HepG2 (cell line): Measurements from ENCODE around the gene FKTN. TPM values are rescaled to one million over a fixed set of nuclear protein-coding genes. Genes with fewer than 3 reads are reported as not detected.

ENCODE experiments used
- ATAC-seq: fragments of 200-7000 bp; cut with Tn5 transposase; 3 replicates; pipeline ENCODE4 v1.9.1; 2020; ENCODE audit warnings: mild to moderate bottlenecking, moderate library complexity
- BruUV-seq: library from RNA; stranded (reverse); fragments of 400-500 nt; replicated peaks from 2 replicates; lab custom pipeline; 2021; lab: Mats Ljungman, UMichigan
- CTCF ChIA-PET: fragments of 300-600 bp; formaldehyde crosslinking; extraction: SDS; loops from one replicate; lab custom pipeline; 2021; ENCODE audit warnings: low total read pairs, inconsistent platforms, low intra/inter-chr PET ratio; lab: Yijun Ruan, JAX
- POLR2A ChIA-PET: fragments of 350-600 bp; sonication (Branson Sonifier 250); formaldehyde crosslinking; loops from one replicate; lab custom pipeline; 2020; ENCODE audit warnings: antibody characterized with exemption, inconsistent platforms; lab: Yijun Ruan, JAX
- DNase-seq: peaks from one replicate; pipeline ENCODE4 v3.0.0-alpha.2; 2015; ENCODE audit warnings: low spot score
- FAIRE-seq: peaks from 3 replicates; lab custom pipeline; 2011; peaks lifted over from hg19 to GRCh38; lab: Jason Lieb, UNC
- H2AFZ ChIP-seq: one replicate; pipeline ENCODE4 v1.6.1; 2011; ENCODE audit warnings: low read length, inconsistent platforms
- H3K27ac ChIP-seq: fragments of 300-600 bp; 3 replicates; pipeline ENCODE4 v1.8.0; 2011; ENCODE audit warnings: mixed run types, mild to moderate bottlenecking, mixed read lengths, low read length, inconsistent platforms; ENCODE audit not compliant: insufficient read depth; ENCODE audit errors: extremely low read length
- H3K27me3 ChIP-seq, 2 experiments: fragments of 200-600 bp in 1 of 2; 2 replicates in 1 of 2; 3 replicates in 1 of 2; pipeline versions ENCODE4 v1.6.0 to v1.8.0; 2011; ENCODE audit warnings: low read length in 2 of 2, mild to moderate bottlenecking in 2 of 2, moderate library complexity in 2 of 2, inconsistent platforms in 1 of 2; ENCODE audit not compliant: insufficient read depth in 2 of 2, control insufficient read depth in 1 of 2
- H3K36me3 ChIP-seq, 2 experiments: fragments of 200-600 bp in 1 of 2; replicated peaks in 1 of 2; 2 replicates in 1 of 2; 3 replicates in 1 of 2; pipeline versions ENCODE4 v1.5.1 to v1.8.0; 2011; ENCODE audit warnings: low read length in 2 of 2, inconsistent platforms in 1 of 2; ENCODE audit not compliant: insufficient read depth in 2 of 2, control insufficient read depth in 1 of 2
- H3K4me1 ChIP-seq: 2 replicates; pipeline ENCODE4 v1.5.1; 2012; ENCODE audit warnings: low read length, inconsistent platforms; ENCODE audit not compliant: insufficient read depth
- H3K4me2 ChIP-seq: 2 replicates; pipeline ENCODE4 v1.6.0; 2011; ENCODE audit warnings: low read depth, low read length, inconsistent platforms
- H3K4me3 ChIP-seq, 3 experiments: fragments of 200-600 bp in 1 of 3; sonication (generic), shearing (Covaris generic) in 1 of 3; replicated peaks in 1 of 3; 2 replicates each; pipeline ENCODE4 v1.5.1; 2011 to 2016; ENCODE audit warnings: low read length in 3 of 3, inconsistent platforms in 2 of 3, low read depth in 2 of 3, mild to moderate bottlenecking in 2 of 3, control low read depth in 1 of 3, mixed read lengths in 1 of 3; ENCODE audit not compliant: insufficient read depth in 1 of 3
- H3K79me2 ChIP-seq: one replicate; pipeline ENCODE4 v1.6.1; 2011; ENCODE audit warnings: low read length, inconsistent platforms; ENCODE audit not compliant: insufficient read depth
- H3K9ac ChIP-seq: 2 replicates; pipeline ENCODE4 v1.6.0; 2011; ENCODE audit warnings: mild to moderate bottlenecking, low read depth, low read length, inconsistent platforms; ENCODE audit not compliant: insufficient read depth
- H3K9me3 ChIP-seq: 2 replicates; pipeline ENCODE4 v1.5.1; 2012; ENCODE audit warnings: mild to moderate bottlenecking, low read length
- H4K20me1 ChIP-seq: 2 replicates; pipeline ENCODE4 v1.6.0; 2011; ENCODE audit warnings: inconsistent platforms, mild to moderate bottlenecking, low read length, moderate library complexity; ENCODE audit not compliant: insufficient read depth
- CBX2 ChIP-seq, 2 experiments: fragments of 200-600 bp in 1 of 2; sonication (generic); formaldehyde crosslinking in 1 of 2; IDR thresholded peaks; 2 replicates each; pipeline versions ENCODE4 v1.7.0 to v1.8.1; 2018 to 2022; ENCODE audit warnings: low read depth in 2 of 2, low read length in 1 of 2, mild to moderate bottlenecking in 1 of 2, missing genetic modification reagents in 1 of 2
- PTBP1 ChIP-seq: fragments of 200-400 bp; formaldehyde crosslinking; IDR thresholded peaks from 2 replicates; pipeline ENCODE4 v1.6.1; 2018; ENCODE audit warnings: low read length, low read depth; ENCODE audit not compliant: poor library complexity, severe bottlenecking
- REPIN1 ChIP-seq: sonication (generic); formaldehyde crosslinking; IDR thresholded peaks from 2 replicates; pipeline ENCODE4 v1.8.0; 2022; ENCODE audit warnings: missing genetic modification reagents, low read depth, mild to moderate bottlenecking, borderline replicate concordance
- TOPORS ChIP-seq: sonication (generic); formaldehyde crosslinking; IDR thresholded peaks from 2 replicates; pipeline ENCODE4 v1.8.0; 2023; ENCODE audit warnings: mild to moderate bottlenecking, missing genetic modification reagents
- TP53 ChIP-seq: sonication (generic); formaldehyde crosslinking; conservative IDR thresholded peaks from 2 replicates; pipeline ENCODE4 v1.4.0; 2020; ENCODE audit warnings: missing genetic modification reagents
- ZNF367 ChIP-seq: sonication (generic); formaldehyde crosslinking; IDR thresholded peaks from 2 replicates; pipeline ENCODE4 v1.4.0; 2020; ENCODE audit warnings: missing genetic modification reagents, borderline replicate concordance
- ZNF430 ChIP-seq: sonication (generic); formaldehyde crosslinking; IDR thresholded peaks from 2 replicates; pipeline ENCODE4 v1.9.0; 2021; ENCODE audit warnings: mild to moderate bottlenecking, missing genetic modification reagents
- ZNF564 ChIP-seq: sonication (generic); formaldehyde crosslinking; IDR thresholded peaks from 2 replicates; pipeline ENCODE4 v1.8.1; 2023; ENCODE audit warnings: mild to moderate bottlenecking, missing genetic modification reagents
- WGBS: methylation state at CpG from one replicate; pipeline ENCODE4 v1.1.6; 2017; ENCODE audit warnings: low lambda C conversion rate; 5-methylcytosine and 5-hydroxymethylcytosine counted together
- in situ Hi-C: cut with HindIII; loops from 2 replicates; pipeline ENCODE4 v1.10.0; 2017; ENCODE audit warnings: low pct_unique_long_range_greater_than_20kb; ENCODE audit not compliant: extremely low pct_ligation_motif_present
- intact Hi-C: fragments of 100-400 bp; cut with micrococcal nuclease; formaldehyde crosslinking; loops from one replicate; pipeline ENCODE4 v1.10.0; 2022; ENCODE audit not compliant: unreplicated experiment
- polyA plus RNA-seq, 8 experiments: library from polyadenylated mRNA; depleted of rRNA in 3 of 8; stranded (reverse) in 7 of 8; unstranded in 1 of 8; fragments of >200 nt; fragmentation: Illumina TruSeq in 4 of 8; extraction: Trizol in 4 of 8; gene quantifications; 2 replicates each; pipeline versions ENCODE4 v1.2.1 to v1.2.3, GENCODE V29; 2011 to 2016; ENCODE audit warnings: low read depth in 4 of 8, missing spikeins in 1 of 8, mixed read lengths in 1 of 8; ENCODE audit not compliant: insufficient read depth in 1 of 8
- total RNA-seq, 5 experiments: library from RNA; depleted of rRNA; stranded (reverse); fragments of >200 nt; fragmentation: Illumina TruSeq; extraction: Trizol; gene quantifications; 2 replicates each; pipeline ENCODE4 v1.2.3, GENCODE V29; 2016; ENCODE audit warnings: low read depth in 1 of 5
- TF ChIP-seq, protein P1 (sequence below): IDR thresholded peaks from 2 replicates; pipeline ENCODE4 v1.6.1; 2016; ENCODE audit warnings: low read depth
- TF ChIP-seq, protein P2 (sequence below): sonication (generic); formaldehyde crosslinking; IDR thresholded peaks from 2 replicates; pipeline ENCODE4 v1.4.0; 2020; ENCODE audit warnings: missing genetic modification reagents, mild to moderate bottlenecking, borderline replicate concordance

FKTN gene
- total and polyA plus RNA-seq, 2 of the 13 experiments (the other 11 are each of a cell fraction or from before 2014, with no cell fraction given) = 7.9 to 13.5 TPM

DNA sequence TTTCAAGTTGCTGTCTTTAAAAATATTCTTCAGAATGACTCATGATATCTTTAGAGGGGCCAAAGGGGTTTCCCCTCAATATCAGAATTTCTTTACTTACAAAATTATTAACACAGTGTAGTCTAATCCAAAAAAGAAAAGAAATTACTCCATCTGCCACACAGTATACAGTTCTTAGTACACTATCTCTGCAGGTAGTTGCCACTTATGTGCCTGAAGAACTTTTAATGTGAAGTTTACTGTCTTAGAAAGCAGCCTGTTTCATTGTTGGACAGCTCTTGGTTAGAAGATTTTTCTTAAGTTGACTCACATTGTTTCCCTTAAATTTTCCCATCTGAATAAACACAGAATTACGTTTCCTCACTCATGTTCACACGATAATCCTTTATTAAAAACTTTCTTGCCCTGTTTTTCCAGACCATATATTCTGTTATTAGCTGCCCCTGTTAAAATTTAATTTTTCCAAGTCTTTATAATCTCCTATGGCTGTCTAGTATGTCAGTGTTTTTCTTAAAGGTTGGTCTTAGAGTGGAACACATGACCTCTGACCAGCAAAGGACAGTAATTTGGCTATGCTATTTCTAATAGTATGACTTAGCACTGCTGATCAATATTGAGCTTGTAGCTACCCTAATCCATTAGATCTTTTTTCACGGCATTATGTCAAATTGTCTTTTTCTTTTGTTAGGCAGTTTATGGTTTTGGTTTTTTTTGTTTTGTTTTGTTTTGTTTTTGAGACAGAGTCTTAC is 21.8 kb upstream of the FKTN start:
- H2AFZ ChIP-seq = no peak overlapping the region
- H3K79me2 ChIP-seq = no peaks in the 10 kb centered on the region
- H3K4me1 ChIP-seq = 0 out of 2 replicates have a peak, but pooled peaks cover 4% of the 10 kb centered on the region
- no peak for ATAC-seq
- in situ Hi-C loops = no loop called here
- H3K9me3 ChIP-seq = no peaks in the 10 kb centered on the region
- FAIRE-seq = no peak
- H3K27me3 ChIP-seq = no peaks in the 10 kb centered on the region
- BruUV-seq = no TSS peak
- H4K20me1 ChIP-seq = no peaks in the 10 kb centered on the region
- no peak overlapping the region for H3K4me2 ChIP-seq
- DNase-seq = no peak
- H3K9ac ChIP-seq = no peak overlapping the region
- POLR2A ChIA-PET = no interaction called here
- TF ChIP-seq ZNF564 (CRISPR knock-in tag) = no peak
- no peak for TF ChIP-seq PTBP1
- TF ChIP-seq, protein P1, sequence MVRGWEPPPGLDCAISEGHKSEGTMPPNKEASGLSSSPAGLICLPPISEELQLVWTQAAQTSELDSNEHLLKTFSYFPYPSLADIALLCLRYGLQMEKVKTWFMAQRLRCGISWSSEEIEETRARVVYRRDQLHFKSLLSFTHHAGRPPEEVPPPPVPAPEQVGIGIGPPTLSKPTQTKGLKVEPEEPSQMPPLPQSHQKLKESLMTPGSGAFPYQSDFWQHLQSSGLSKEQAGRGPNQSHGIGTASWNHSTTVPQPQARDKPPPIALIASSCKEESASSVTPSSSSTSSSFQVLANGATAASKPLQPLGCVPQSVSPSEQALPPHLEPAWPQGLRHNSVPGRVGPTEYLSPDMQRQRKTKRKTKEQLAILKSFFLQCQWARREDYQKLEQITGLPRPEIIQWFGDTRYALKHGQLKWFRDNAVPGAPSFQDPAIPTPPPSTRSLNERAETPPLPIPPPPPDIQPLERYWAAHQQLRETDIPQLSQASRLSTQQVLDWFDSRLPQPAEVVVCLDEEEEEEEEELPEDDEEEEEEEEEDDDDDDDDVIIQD (CRISPR knock-in tag) = no peak
- no peak for TF ChIP-seq ZNF430 (CRISPR knock-in tag)
- TF ChIP-seq, protein P2, sequence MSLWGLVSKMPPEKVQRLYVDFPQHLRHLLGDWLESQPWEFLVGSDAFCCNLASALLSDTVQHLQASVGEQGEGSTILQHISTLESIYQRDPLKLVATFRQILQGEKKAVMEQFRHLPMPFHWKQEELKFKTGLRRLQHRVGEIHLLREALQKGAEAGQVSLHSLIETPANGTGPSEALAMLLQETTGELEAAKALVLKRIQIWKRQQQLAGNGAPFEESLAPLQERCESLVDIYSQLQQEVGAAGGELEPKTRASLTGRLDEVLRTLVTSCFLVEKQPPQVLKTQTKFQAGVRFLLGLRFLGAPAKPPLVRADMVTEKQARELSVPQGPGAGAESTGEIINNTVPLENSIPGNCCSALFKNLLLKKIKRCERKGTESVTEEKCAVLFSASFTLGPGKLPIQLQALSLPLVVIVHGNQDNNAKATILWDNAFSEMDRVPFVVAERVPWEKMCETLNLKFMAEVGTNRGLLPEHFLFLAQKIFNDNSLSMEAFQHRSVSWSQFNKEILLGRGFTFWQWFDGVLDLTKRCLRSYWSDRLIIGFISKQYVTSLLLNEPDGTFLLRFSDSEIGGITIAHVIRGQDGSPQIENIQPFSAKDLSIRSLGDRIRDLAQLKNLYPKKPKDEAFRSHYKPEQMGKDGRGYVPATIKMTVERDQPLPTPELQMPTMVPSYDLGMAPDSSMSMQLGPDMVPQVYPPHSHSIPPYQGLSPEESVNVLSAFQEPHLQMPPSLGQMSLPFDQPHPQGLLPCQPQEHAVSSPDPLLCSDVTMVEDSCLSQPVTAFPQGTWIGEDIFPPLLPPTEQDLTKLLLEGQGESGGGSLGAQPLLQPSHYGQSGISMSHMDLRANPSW (CRISPR knock-in tag) = no peak
- TF ChIP-seq ZNF367 (CRISPR knock-in tag) = no peak
- no peak for TF ChIP-seq REPIN1
- TF ChIP-seq TP53 (CRISPR knock-in tag) = no peak
- TF ChIP-seq CBX2 (IDR thresholded peaks at IDR 0.05; ENCODE audit: low read depth, low read length) = no peak
- no peak for TF ChIP-seq CBX2 (CRISPR knock-in tag; IDR thresholded peaks at IDR 0.05; ENCODE audit: low read depth)
- TF ChIP-seq TOPORS (CRISPR knock-in tag) = no peak
- 96% methylated on average over 3 of the region's 3 CpGs for WGBS
- no peak overlapping the region for H3K4me3 ChIP-seq
- H3K27ac ChIP-seq = no peak overlapping the region
- peaks cover 0 to 5% of the 10 kb centered on the region in 2 experiments; a peak in 3 of 5 replicates for H3K36me3 ChIP-seq
- CTCF ChIA-PET = no interaction called here
- intact Hi-C loops = no loop called here
